HG03066 (cell line): ENCODE data around the gene GALP.
"Not testable (repeated sequence)": the region's sequence is repeated elsewhere in the genome, so short reads cannot be mapped to it uniquely, and the experiment has no call there.

Experiments
- ATAC-seq: cut with Tn5 transposase; IDR thresholded peaks from one replicate; pipeline ENCODE4 v1.9.1; 2021; ENCODE audit warnings: low read depth; ENCODE audit not compliant: unreplicated experiment

The GALP gene

DNA sequence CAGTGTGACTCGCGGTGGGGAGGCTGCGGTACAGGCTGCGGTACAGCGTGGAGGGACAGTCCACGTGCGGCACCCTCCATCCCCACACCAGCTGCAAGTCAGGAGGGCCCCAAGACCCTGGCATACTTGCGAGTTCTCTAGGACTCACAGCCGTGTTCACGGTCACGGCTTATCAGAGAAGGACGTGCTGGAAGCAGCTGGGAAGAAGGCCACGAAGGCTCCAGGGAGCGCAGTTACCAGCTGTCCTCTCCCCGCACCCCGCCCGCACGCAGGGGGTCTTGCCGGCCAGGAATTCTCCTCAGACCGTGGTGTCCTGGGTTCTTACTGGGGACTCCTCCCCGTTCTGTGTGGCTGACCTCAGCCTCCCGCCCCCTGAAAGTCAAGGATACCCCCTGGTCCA lies 28.5 kb upstream of the GALP start:
- ATAC-seq = no peak

DNA sequence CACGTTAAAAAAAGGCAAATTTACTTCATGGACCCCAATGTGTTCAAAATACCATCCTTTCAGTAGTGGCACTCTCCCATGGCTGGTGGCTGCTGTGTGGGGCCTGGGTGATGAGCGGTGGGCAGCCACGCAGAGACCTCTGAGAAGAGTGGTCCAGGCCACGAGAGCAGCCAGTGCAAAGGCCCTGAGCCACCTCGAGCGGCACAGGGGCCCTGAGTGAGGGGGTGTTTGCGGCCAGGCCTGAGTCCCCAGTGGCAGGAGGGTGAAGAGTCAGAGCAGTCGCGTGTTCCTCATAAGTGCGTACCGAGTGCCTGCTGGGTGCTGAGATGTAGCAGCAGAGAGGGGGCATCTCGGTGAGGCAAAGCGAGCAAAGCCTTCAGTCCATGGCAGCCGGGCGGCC lies 27.7 kb upstream of the GALP start:
- ATAC-seq = no peak

- not testable (repeated sequence) for ATAC-seq
Observed at GRCh38 chr19:56148955-56149655, 26.7 kb upstream of the GALP start.

GRCh38 chr19:56149656-56150038 lies 26.2 kb upstream of the GALP start:
- ATAC-seq = no peak

DNA sequence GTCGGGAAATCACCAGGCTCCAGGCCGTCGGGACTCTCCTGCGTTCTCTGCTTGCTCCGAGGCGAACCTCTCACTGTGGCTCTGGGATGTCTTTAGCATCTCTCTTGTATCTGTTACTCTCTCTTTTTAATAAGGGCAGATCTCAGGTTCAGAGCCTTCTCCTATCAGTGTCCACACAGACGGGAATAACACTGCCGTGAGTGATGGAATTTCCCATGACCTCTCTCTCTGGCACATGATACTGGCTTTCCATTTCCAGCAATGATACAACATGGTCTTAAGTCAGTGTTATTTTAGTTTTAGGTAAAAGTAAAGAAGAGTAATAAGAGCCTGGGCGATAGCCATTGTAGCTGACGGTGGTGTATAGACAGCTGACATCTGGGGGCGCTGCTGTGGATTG lies 25.4 kb upstream of the GALP start:
- no peak for ATAC-seq

GRCh38 chr19:56152644-56153043 lies 23.2 kb upstream of the GALP start:
- ATAC-seq = no peak

- no peak for ATAC-seq
Observed at GRCh38 chr19:56153507-56153906, 22.3 kb upstream of the GALP start.

DNA sequence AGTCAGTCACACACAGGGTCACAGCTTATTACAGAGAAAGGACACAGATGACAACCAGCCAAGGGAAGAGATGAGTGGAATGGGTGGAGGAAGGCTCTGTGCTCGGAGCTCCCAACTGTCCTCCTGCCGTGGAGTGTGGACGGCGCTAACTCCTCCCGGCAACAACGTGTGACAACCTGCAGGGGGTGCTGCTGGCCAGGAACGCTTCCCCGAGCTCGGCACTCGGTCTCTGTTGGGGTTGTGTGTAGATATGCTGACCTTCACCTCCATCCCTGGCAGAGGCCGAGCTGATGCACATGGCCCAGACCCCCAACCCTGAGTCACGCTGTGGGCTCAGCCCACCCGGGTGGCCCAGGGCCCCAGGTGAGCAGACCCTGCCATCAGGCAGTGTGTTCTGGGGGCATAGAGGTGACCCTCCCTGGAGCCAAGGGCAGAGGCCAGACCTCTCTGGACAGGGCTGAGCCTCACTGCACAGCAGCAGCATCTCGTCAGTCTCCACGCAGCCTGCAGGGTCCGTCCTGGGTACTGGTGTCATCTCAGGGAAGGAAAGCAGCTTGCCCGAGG lies 20.6 kb upstream of the GALP start:
- no peak for ATAC-seq

DNA sequence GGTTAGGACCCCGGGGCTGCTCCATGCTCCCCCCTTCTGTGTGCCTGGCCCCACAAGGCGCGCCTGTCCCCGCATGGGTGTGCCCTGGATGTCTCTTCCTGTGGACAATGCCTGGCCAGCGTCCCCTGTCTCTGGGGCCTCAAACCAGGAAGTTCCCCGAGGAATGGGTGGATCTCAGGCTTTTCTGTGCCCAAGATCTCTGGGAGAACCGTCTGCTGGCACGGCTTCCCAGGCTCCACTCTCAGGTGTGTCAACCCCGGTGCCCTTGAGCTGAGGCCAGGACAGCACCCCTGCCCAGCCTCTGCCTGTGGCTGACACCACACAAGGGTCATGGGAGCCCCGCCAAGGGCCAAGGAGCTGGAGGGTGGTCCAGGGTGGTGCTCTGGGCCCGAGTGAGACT lies 19.0 kb upstream of the GALP start:
- no peak for ATAC-seq

GRCh38 chr19:56158170-56158757 lies 17.5 kb upstream of the GALP start:
- no peak for ATAC-seq

DNA sequence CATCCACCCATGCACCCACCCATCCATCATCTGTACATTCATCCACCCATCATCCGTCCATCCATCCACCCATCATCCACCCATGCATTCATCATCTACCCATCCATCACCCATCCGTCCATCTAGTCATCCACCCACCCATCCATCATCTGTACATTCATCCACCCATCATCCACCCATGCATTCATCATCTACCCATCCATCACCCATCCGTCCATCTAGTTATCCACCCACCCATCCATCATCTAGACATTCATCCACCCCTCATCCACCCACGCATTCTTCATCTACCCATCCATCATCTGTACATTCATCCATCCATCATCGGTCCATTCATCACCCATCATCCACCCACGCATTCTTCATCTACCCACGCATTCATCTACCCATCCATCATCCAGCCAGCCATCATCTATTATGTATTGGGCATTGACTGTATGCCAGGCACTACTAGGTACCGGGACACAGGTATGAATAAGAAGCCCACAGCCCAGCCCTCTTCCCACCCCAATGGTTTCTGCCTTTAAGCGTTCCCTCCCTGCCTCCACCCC lies 16.7 kb upstream of the GALP start:
- no peak for ATAC-seq

DNA sequence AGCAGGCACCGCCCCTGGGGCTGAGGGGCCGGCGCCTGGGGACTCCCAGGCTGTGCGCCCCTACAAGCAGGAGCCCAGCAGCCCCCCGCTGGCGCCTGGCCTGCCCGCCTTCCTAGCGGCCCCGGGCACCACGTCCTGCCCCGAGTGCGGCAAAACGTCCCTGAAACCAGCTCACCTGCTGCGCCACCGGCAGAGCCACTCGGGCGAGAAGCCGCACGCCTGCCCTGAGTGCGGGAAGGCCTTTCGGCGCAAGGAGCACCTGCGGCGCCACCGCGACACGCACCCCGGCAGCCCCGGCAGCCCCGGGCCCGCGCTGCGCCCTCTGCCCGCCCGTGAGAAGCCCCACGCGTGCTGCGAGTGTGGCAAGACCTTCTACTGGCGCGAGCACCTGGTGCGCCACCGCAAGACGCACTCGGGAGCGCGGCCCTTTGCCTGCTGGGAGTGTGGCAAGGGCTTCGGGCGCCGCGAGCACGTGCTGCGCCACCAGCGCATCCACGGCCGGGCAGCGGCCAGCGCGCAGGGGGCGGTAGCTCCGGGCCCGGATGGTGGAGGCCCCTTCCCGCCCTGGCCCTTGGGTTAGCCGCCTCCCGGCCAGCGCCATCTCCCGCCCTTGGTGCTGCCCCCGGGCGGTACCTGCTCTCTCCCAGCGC lies 16.1 kb upstream of the GALP start:
- no peak for ATAC-seq

- no peak for ATAC-seq
Observed at GRCh38 chr19:56161534-56161933, 14.3 kb upstream of the GALP start.

GRCh38 chr19:56162258-56162657 lies 13.6 kb upstream of the GALP start:
- ATAC-seq = no peak

GRCh38 chr19:56163097-56163496 lies 12.7 kb upstream of the GALP start:
- ATAC-seq = no peak

GRCh38 chr19:56167064-56167578 lies 8.7 kb upstream of the GALP start:
- no peak for ATAC-seq

GRCh38 chr19:56170261-56170660 lies 5.5 kb upstream of the GALP start:
- ATAC-seq = no peak

DNA sequence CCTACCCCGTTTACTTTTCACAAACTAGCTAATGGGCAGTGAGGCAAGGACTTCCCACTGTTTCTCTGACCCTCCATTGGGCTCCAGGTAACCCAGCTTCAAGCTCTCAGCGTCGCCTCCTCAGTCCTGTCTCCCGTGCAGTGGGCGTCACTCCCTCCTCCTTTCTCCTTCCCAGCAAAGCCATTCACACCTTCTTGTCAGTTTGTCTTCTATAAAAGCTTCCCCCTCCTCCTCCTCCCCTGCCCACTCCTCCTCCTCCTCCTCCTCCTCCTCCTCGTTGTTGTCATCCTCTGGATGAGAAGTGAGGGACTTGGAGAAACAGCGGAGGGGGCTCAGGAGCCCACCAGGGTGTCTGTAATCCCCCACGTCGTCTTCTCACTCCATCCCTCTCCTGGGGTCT lies 1.7 kb upstream of the GALP start:
- no peak for ATAC-seq

DNA sequence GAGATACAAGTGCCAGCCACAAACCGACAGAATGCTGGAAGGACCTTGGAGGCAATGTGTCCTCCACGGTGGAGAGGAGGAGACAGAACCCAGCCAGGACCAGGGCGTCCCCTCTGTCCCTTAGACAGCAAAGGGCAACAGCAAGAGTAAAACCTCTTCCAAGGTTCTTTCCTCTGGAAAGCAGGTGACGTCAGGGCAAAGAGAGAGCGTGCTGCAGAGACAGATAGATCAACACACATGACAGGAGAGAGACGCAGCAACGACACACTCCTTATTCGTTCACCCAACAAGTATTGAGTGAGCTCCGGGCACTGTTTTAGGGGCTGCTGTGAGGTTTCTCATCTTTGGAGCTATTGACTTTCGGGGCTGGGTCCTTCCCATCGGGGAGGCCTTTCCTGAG lies 1.3 kb upstream of the GALP start:
- ATAC-seq = no peak

GRCh38 chr19:56176310-56176709 lies 502 bp downstream of the GALP start:
- ATAC-seq = not testable (repeated sequence)

DNA sequence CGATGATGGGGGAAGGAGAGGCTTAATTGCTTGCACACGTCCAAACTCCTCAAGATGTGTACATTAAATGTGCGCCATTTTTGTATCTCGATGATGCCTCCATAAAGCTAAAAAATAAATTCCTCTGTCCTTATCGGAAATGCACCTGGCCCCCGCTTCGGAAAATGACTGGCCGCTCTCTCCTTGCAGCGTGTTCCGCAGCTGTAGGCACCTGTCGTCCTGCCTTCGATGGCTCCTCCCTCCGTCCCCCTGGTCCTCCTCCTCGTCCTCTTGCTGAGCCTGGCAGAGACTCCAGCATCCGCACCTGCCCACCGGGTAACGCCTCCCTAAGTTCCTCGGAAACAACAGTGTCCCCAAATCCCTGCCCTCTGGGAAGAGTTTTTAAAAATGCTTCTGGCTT lies 1.1 kb downstream of the GALP start:
- no peak for ATAC-seq
